ENCODE measurements around the gene NCOA3.
"Not testable (repeated sequence)": the region's sequence is repeated elsewhere in the genome, so short reads cannot be mapped to it uniquely, and the experiment has no call there.

The NCOA3 gene

DNA sequence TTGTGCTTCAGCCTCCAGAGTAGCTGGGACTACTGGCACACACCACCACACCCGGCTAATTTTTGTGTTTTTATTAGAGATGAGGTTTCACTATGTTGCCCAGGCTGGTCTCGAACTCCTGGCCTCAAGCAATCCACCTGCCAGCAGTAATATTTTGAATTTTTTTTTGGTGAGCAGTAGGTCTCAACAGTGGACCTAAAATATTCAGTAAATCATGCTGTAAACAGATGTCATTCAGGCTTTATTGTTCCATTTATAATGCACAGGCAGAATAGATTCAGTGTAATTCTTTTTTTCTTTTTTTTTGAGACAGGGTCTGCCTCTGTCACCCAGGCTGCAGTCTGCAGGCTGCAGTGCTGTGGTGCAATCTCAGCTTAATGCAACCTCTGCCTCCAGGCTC lies 69.7 kb downstream of the NCOA3 start:
- DNase-seq = no peak

- DNase-seq = no peak
These were observed 70.5 kb downstream of the NCOA3 start for GRCh38 chr20:47572105-47572729.

- no peak for DNase-seq
These were observed 71.9 kb downstream of the NCOA3 start for GRCh38 chr20:47573559-47573958.

DNA sequence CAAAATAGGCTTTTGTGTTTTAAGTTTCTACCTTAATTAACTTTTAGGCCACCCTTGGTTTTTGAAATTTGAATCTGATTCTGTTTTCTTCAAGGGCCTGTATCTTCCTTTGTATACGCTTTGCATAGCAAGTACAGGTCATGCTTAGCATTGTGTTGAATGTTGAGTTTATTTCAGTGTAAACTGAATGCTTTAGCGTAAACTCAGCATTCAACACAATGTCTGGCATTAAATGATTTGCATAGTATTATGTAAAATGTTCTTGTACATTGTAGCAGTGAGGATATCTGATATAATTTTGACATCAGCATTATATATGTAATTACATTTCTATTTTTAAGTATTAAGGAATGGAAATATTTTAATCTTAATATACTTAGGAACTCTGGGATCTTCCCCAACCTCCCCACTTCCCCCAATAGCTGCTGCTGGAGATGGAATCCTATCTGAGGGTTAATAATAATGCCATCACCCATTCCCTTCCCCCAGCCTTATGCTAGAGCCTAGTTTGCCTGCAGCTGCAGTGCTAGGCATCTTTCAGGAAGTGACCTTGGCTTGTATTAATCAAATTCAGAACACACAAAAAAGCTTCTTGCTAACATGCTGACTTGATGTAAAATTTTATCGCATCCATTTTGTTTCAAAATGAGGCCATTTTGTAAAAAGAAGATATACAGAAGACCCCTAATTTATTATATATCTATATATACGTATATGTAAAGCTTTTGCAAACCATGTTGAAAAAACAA lies 73.1 kb downstream of the NCOA3 start:
- no peak for DNase-seq

- DNase-seq = no peak
These were observed 74.9 kb downstream of the NCOA3 start for GRCh38 chr20:47576516-47577033.

DNA sequence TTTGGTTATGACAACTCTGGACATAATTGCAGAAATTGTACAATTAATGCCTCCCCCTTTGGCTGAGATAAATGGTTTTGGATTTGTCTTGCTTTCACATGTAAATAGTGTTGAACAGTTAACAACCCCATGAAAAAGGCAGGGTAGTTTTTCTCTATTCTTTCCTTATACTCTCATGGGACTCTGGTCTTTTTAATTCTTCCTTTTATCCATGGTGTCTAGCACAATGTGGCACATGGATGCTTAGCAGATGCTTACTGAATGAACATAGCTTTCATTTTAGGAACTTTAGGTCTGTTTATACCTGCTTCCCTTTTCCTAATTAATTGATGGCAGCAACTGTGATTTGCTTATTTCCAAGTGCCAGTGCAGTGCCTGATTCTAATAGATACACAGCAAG lies 75.6 kb downstream of the NCOA3 start:
- no peak for DNase-seq

DNA sequence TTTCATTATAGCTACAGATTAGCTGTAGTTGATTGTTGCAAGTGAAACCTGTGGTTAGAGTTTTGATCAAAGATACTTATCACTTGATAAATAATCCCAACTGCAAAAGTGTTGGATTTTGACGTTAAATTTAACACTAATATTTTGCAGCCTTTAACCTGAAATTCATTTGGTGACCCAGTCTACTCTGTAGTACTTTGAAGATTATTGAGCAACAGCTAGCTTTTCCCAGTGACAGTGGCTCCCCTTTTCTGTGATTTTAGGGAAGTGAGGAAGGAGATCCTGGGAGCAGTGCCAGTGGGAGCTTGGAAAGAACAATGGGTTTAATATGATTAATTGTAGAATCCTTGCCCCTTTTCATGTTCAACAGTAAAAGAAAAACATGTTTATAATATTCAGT lies 76.9 kb downstream of the NCOA3 start:
- no peak for DNase-seq

DNA sequence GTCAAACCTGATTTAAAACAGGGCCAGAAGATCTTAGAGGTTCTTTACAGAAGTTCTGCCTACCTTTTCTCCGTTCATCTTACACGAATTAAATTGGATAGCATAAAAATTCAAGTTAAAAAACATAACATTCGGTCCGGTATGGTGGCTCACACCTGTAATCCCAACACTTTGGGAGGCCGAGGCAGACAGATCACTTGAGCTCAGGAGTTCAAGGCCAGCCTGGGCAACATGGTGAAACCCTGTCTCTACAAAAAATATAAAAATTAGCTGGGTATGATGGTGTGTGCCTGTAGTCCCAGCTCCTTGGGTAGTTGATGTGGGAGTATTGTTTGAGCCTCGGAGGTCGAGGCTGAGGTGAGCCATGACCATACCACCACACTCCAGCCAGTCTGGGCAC lies 79.0 kb downstream of the NCOA3 start:
- DNase-seq = not testable (repeated sequence)

GRCh38 chr20:47581090-47581489 lies 79.4 kb downstream of the NCOA3 start:
- no peak for DNase-seq

DNA sequence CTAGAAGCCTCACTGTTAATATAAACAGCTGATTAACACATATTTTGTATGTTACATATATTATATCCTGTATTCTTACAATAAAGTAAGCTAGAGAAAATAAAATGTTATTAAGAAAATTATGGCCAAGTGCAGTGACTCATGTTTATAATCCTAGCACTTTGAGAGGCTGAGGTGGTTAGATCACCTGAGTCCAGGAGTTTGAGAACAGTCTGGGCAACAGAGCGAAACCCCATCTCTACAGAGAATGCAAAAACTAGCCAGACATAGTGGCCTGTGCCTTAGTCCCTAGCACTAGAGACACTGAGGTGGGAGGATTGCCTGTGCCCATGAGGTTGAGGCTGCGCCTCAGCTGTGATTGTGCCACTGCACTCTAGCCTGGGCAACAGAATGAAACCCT lies 81.9 kb downstream of the NCOA3 start:
- DNase-seq = no peak

- DNase-seq = no peak
These were observed 83.5 kb downstream of the NCOA3 start for GRCh38 chr20:47585087-47585747.

- DNase-seq = no peak
These were observed 85.1 kb downstream of the NCOA3 start for GRCh38 chr20:47586649-47587294.

- no peak for DNase-seq
These were observed 86.5 kb downstream of the NCOA3 start for GRCh38 chr20:47588158-47588557.

DNA sequence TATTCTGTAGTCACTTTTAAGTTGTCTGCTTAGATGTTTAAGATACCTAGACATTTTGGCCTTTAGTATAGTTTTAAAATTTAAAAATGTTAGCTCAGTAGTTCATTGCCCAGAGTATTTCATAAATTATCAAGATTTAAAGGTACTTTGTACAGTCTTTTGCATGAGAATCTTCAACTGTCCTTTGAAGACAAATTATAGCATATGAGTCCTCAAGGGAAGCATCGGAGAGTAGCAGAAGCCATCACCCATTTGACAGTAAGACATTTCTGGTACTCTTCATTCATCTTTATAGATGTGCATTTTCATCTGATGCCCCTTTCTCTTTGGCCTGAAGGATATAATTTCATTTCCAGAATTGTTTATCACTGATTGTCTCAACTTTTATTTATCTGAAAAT lies 89.5 kb downstream of the NCOA3 start:
- DNase-seq = no peak

DNA sequence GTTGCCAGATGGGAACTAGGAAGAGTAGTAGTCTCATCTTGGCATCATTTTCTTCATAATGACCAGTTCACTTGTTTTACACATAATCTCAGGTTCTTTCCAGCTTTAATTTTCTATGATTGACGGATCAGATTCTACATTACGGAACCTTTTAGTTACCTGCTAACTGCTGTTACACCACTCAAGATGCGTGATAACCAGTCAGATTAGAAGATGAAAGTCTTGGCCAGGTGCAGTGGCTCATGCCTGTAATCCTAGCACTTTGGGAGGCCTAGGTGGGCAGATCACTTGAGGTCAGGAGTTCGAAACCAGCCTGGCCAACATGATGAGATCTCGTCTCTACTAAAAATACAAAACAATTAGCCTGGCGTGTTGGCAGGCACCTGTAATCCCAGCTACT lies 92.5 kb downstream of the NCOA3 start:
- DNase-seq = no peak

DNA sequence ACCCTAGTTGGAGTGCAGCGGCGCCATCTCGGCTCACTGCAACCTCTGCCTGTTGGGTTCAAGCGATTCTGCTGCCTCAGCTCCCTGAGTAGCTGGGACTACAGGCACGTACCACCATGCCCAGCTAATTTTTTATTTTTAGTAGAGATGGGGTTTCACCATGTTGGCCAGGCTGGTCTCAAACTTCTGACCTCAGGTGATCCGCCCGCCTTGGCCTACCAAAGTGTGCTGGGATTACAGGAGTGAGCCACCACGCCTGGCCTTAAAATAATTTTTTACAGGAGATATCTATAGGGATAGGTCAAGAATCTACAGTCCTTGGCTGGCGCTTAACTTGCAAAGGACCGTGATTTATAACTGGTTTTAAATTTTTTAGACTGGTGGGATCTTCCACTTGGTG lies 93.5 kb downstream of the NCOA3 start:
- DNase-seq = not testable (repeated sequence)

- no peak for DNase-seq
These were observed 94.4 kb downstream of the NCOA3 start for GRCh38 chr20:47596003-47596571.

GRCh38 chr20:47597090-47597489 lies 95.4 kb downstream of the NCOA3 start:
- no peak for DNase-seq

DNA sequence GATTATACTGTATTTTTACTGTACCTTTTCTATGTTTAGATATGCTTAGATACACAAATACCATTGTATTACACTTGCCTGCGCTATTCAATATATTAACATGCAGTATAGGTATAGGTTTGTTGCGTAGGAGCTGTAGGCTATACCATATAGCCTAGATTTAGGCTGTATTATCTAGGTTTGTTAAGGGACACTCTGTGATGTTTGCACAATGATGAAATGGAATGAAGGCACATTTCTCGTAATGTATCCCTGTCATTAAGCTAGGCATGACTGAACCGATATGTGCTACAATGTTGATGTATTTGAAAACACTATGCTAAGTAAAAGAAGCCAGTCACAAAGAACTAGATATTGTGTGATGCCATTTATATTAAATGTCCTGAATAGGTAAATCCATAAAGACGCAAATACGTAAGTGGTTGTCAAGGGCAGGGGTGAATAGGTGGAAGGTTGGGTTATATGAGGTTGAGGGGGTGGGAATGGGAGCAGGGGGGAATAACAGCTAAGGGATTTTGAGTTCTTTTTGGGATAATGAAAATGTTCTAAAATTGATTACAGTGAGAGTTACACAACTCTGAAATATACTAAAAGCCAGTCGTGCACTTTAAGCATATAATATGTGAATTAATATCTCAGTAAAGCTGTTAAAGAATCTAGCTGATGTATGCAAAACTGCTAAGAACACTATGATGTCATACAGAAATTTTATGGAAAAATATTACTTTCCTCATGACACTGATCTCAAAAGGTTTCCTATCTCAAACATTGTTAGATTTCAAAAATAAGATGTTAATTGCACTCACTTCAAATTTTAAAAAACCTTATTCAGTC lies 97.4 kb downstream of the NCOA3 start:
- DNase-seq = no peak

- no peak for DNase-seq
These were observed 99.4 kb downstream of the NCOA3 start for GRCh38 chr20:47600967-47601547.

DNA sequence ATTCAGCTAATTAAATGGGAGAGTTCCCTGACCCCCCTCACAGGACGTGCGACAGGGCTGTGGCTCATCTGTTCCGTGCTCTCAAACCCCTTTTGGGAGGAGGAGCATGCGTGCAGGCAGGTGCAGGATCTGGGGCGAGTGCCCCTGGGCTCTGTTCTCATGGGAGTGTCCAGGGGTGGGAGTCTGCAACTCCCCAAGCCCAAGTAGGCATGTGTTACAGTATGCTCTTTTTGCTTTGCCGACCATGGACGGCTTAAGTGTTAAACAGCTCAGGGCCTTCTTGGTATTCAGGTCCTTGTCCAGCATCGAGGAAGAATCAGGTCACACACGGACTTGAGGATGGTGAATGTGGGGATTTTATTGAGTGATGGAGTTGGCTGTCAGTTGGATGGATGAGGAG lies 101.6 kb downstream of the NCOA3 start:
- DNase-seq = no peak
